ENCODE measurements around the gene IQCN.

IQCN gene

GRCh38 chr19:18274219-18274780, at the start of gene IQCN:
TSS of gene IQCN (minus strand) at chr19:18274452. CDS start at chr19:18269478, 4,974 bp downstream.
- no peak for DNase-seq

GRCh38 chr19:18322759-18323460, 48.7 kb upstream of the IQCN start, which contains the start of gene LSM4:
TSS of gene LSM4 (minus strand) at chr19:18323076. CDS start at chr19:18323020, 56 bp downstream.
- DNase-seq = peak; percentile 98

- peak; percentile 14 for DNase-seq
Observed at GRCh38 chr19:18322318-18322758, 48.1 kb upstream of the IQCN start.

GRCh38 chr19:18321734-18322102, 47.5 kb upstream of the IQCN start:
- no peak for DNase-seq

- DNase-seq = no peak
Observed at GRCh38 chr19:18320865-18321733, 46.8 kb upstream of the IQCN start.

- DNase-seq = no peak
Observed at GRCh38 chr19:18319591-18320135, 45.4 kb upstream of the IQCN start.

GRCh38 chr19:18317961-18318800, 43.9 kb upstream of the IQCN start:
- peak; percentile 16 for DNase-seq

DNA sequence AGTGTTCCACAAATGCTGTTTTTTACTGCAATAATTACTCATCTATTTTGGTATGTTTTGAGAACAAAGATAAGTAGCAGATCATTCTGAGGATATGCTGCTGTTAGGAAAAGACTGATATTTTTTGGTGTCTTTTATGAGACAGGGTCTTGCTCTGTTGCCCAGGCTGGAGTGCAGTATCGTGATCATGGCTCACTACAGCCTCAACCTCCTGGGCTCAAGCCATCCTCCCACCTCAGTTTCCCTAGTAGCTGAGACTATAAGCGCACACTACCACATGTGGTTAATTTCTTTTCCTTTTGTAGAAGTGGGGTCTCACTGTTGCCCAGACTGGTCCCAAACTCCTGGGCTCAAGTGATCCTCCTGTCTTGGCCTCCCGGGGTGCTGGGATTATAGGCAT, 39.1 kb upstream of the IQCN start:
- DNase-seq = no peak

DNA sequence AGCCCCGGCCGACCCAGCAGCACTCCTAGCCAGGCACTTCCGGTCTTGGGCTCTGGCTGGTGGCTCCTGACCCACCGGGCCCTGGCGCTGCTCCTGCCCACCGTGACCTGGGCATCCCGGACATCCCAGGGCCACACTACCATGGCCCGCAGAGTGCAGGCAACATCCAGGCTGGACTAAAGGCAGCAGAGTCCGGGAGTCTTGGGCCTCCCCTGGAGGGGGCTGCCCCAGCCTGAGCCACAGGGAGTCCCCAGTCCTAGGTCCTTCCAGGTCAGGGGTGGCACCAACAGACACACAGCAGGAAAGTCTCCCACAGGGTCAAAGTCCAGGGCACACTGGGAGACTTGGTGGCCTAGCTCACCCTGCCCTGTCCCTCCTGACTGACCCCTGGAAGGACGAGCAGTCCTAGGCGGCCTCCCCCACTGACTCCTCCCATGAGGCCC, 37.9 kb upstream of the IQCN start:
- DNase-seq = no peak

DNA sequence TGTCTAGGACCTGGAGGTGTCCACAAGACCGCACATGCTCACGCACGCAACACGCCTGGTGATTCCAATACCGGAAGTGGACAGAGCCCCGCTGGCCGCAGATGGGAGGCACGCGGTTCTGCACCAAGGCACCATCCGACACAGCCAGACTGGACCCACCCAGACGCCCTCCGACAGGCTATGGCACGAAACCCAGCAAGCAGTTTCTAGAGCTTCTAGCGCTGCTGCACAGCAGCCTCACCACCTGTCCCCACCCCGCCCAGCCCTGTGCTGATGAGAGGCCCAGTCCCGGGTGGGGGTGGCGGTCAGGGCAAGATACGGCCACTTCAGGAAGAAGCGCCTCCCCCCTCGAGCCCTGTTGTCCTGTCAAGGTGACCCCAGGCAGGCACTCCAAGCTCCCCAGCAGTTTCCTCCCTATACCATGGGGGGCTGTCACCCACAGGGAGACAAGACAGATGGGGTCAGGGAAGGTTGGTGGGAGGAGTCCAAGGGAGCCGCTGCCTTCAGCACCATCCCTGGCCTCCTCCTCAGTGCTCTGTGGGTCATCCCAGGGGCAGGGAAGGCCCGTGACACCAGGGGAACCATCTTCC, 37.3 kb upstream of the IQCN start:
- DNase-seq = no peak

DNA sequence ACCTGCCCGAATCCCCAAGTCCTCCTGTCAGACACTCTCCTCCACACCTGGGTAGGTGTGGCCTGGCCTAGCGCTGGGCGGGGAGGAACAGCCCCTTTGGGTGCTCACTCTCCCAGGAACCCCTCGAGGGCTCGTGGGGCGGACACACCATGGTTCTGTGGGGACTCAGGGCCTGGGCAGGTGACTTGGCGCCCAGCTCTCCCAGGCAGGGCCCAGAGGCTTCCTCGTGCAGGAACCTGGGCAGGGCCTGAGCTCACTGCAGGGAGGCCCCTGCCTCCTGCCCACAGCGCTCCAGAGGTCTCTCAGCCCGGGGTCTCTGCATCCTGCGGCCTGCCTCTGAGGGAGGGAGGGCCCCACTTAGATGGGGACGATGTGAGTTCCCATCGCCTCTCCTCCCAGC, 36.7 kb upstream of the IQCN start:
- DNase-seq = no peak

- no peak for DNase-seq
Observed at GRCh38 chr19:18310118-18310909, 36.1 kb upstream of the IQCN start.

DNA sequence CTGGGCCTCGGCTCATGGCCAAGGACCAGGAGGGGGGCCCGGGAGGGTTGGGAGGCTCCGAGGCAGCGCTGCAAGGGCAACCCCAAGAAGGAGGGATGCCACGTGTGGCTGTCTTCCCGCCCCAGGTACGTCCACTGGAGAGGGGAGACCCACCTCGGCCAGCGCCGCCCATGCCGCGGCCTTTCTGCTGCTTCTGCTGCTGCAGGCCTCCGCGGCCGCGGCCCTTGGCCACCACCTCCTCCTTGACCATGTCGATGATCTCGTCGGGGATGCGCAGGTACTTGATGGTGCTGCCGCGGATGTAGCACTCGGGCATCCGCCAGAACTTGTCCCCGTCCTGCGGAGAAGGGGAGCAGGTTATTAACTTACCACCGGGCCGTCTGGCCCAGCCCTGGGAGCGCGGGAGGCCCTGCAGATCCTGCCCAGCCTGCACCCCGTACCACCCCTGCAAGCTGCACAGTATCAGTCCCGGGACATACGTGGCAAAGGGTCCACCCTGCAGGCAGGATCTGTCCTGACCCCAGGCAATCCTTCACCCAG, 35.3 kb upstream of the IQCN start:
- DNase-seq = no peak

DNA sequence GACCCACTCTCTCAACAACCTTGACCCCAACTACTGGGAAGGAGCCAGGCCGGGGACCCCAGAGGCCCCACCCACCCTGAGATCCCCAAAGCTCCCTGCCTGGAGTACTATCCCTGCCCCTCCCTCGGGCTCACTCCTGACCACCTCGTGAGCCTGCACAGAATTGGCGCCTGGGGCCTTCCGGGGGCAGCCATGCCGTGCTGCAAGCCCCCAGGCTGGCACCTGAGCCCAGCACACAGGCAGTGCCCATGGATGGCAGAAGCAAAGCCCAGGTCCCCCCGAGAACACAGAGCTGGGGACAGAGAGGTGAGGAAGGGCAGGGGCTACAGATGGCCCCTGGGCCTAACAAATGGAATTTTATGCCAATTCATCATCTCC, 34.7 kb upstream of the IQCN start:
- DNase-seq = no peak

DNA sequence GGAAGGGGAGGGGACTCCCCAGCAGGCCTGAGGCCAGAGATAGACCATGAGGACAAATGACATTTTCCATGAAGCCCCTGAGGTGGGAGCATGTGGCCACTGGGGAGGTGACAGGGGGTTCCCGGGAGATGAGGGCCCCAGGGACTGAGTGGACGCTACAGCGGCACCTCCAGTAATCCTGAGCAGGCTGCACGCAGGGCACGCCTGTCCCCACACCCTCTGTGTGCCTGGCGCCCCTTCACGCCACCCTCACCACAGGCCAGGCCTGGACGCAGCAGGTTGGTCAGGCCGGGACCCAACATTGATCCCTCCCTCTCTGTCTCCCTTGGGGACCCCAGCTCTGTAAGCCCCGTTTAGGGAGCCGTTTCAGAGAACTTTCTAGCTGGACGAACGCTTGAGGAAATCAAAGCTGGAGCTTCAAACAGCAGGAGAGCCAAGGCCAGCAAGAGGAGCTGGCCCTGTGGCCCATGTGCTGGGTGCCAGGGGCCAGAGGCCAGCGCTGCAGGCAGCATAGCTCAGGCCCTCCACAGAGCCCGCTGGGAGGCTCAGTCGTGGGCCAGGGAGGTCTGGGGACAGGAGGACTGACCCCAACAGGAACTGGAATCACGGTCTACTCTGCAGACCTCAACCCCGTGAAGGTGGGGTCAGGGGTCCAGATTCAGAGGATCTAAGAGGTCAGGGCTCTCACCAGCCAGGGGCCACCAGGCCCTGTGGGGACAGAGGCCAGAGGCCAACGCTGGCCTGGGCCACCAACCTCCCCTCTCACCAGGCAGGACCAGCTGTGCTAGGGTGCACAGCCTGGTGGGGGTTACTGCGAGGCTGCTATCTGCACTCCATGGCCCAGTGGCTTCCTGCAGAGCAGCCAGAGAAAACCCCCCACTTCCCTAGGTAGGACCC, 34.0 kb upstream of the IQCN start:
- no peak for DNase-seq

GRCh38 chr19:18307271-18307681, 33.0 kb upstream of the IQCN start:
- no peak for DNase-seq

DNA sequence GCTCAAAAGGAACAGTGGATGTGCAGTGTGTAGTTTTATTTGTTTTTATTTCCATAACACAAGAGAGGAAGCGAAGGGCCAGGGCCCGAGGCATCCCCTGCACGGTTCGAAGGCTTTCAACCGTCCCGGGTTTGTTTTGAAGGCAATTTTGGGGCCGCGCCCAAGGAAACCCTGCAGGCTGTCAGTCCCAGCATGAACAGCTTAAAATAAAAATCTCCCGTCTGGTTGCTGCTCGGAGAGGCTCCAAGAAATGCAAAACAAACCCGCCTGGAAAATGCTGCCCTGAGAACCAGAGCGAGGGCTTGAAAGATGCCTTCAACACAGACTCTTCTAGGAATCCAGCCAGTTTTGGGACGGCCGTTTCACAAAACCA, 32.6 kb upstream of the IQCN start:
- no peak for DNase-seq

DNA sequence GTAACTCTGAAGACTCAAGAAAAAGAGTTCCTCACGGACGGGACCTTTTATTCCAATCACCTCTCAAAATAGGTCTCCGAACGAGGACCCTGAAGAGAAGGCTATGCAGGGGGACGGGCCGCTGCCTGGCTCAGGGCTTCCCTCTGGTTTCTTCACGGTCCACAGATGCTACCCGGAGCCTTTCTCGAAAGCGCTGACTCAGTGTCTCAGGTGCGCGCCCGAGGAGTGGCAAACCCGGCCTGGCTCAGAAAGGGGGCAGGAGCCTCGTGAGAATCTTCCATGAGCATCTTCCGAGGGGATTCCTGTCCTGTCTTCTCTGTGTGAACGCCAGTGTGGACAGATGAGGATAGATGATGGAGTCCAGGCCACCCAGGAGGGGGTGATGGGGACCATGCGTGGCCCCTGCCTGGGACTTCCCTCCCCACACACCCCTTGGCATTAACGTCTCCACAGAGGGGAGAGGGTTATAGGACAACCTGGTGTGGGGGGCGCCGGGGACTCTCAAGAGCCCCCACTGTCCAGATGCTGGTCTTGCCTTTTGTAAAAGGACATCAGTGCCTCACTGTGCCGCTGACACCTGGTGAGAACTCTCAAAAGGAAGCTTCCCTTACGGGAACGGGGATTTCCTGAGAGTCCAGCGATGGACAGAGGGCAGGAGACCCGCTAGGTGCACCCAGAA, 32.1 kb upstream of the IQCN start:
- no peak for DNase-seq

Measured in activated T-cell treated with anti-CD3 and anti-CD28 coated beads for 4 hours (primary cell).